ENCODE measurements around the gene NGFR.
"Not testable (repeated sequence)": the region's sequence is repeated elsewhere in the genome, so short reads cannot be mapped to it uniquely, and the experiment has no call there.

NGFR gene

DNA sequence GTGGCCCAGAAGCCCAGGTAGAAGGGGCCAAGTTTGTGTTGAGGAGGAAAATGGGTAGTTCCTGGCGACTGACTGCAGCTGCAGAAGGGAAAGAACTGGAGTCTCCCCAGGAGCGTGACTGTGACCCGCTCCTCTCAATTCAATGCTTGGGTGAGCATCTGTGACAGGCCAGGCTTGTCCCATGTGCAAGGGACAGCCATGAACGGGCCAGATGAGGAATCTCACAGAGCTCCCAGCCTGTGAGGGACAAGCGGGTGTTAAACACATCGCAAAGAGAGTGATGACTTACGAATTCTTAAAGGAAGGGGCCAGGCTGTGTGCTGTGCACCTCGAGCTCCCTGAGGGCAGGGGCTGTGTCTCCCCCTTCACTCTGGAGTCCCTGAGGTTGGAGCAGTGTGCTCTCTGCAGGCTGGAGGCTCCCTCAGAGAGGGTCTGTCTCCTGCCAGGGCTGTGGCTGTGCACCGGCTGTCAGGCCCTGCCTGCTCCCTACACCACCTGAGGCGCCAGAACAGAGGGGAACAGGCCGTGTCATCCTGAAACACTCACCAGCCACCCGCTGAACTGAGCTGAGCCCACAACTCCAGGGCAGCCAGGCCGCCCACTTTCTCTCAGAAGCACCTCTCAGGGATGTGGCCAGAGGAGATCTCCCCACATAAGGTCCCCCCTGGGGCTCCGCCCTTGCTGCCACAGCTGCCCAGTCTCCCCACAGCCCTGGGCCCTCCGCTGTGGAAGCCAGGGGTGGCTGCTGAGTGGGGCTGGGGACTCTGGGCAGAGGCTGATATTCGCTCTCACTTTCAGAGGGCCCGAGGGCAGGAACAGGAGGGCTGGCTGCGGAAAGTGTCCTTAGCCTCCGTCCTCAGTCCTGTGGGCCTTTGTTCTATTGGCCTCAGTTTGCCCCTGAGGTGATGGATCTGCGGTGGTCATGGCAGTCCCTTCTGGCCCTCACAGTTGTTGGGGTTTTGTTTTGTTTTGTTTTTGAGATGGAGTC, 54.9 kb downstream of the NGFR start:
- Histone ChIP-seq H3K27ac (ENCODE audit: low read depth, low read length) (no peak overlapping the region), H3K79me2 (ENCODE audit: control insufficient read depth, low read length) (no peaks in the 10 kb centered on the region), H3K27me3 (ENCODE audit: control insufficient read depth, low read length) (no peaks in the 10 kb centered on the region), H3K4me1 (ENCODE audit: control insufficient read depth, low read length) (peaks cover 6% of the 10 kb centered on the region), H3K9me2 (replicated peaks; ENCODE audit: control insufficient read depth, low read length) (no peaks in the 10 kb centered on the region), H3K36me3 (ENCODE audit: control insufficient read depth, low read length) (no peaks in the 10 kb centered on the region), H3F3A (ENCODE audit: control insufficient read depth, insufficient read depth) (no peaks in the 10 kb centered on the region), H3K9me3 (ENCODE audit: control insufficient read depth, insufficient read depth, low read length) (no peaks in the 10 kb centered on the region), H3K4me2 (ENCODE audit: low read length) (no peak overlapping the region), H3K4me3 (ENCODE audit: low read length) (no peak overlapping the region), H4K20me1 (ENCODE audit: control insufficient read depth, insufficient read depth, low read depth, low read length) (no peaks in the 10 kb centered on the region)
- no peak for TF ChIP-seq EZH2phosphoT487 (IDR thresholded peaks at IDR 0.05; ENCODE audit: borderline replicate concordance, low read length)

DNA sequence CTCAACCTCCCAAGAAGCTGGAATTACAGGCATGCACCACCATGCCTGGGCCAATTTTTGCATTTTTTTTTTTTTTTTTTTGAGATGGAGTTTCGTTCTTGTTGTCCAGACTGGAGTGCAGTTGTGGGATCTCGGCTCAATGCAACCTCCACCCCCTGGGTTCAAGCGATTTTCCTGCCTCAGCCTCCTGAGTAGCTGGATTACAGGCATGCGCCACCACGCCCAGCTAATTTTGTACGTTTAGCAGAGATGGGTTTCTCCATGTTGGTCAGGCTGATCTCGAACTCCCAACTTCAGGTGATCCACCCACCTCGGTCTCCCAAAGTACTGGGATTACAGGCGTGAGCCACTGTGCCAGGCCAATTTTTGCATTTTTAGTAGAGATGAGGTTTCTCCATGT, 55.7 kb downstream of the NGFR start:
- H3K79me2 ChIP-seq (ENCODE audit: control insufficient read depth, low read length); H3K9me2 ChIP-seq (replicated peaks; ENCODE audit: control insufficient read depth, low read length); H3K9me3 ChIP-seq (ENCODE audit: control insufficient read depth, insufficient read depth, low read length); H3K4me1 ChIP-seq (ENCODE audit: control insufficient read depth, low read length); H3K27me3 ChIP-seq (ENCODE audit: control insufficient read depth, low read length); H3K27ac ChIP-seq (ENCODE audit: low read depth, low read length); H3K4me3 ChIP-seq (ENCODE audit: low read length); H3K4me2 ChIP-seq (ENCODE audit: low read length); H3K36me3 ChIP-seq (ENCODE audit: control insufficient read depth, low read length); H3F3A ChIP-seq (ENCODE audit: control insufficient read depth, insufficient read depth); H4K20me1 ChIP-seq (ENCODE audit: control insufficient read depth, insufficient read depth, low read depth, low read length): not testable (repeated sequence)

DNA sequence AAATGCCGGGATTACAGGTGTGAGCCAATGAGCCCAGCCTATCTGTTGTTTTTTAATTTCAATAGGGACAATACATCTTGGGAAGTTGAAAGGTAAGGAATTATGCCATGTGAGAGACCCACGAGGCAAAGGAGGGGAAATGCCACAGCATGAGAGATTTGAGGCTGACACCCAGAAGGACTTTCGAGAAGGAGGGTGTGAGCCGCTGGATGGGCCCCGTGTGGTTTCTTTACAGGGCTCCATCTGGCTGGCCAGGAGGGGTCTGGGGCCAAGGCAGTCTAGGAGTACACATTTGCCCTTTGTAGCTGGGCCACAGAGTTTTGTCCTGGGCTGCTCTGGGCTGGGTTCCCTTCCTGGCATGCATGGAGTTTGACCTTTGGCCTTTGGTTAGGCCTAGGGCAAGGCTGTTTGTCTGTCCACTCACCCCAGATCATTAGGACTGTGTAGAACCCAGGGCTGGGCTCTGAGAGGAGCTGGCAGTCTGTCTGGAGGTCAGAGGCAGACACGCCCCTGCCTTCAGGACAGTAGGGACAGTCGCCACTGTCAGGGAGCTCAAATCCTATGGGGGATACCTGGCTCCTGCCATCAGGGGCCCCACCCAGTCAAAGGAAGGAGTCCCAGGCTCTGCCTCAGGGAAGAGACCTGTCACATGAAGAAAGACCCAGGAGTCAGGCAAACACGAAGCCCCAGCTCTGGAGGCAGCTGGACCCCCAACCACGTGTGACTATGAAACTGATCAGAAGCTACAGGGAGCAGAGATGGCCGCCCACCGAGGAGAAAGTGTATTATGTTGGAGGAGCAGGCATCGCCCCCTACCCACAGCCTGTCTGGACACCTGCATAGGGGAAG, 56.4 kb downstream of the NGFR start:
- no peak overlapping the region for H3K4me3 ChIP-seq (ENCODE audit: low read length)
- H3K9me3 ChIP-seq (ENCODE audit: control insufficient read depth, insufficient read depth, low read length) = no peaks in the 10 kb centered on the region
- no peaks in the 10 kb centered on the region for H3F3A ChIP-seq (ENCODE audit: control insufficient read depth, insufficient read depth)
- no peaks in the 10 kb centered on the region for H3K79me2 ChIP-seq (ENCODE audit: control insufficient read depth, low read length)
- no peaks in the 10 kb centered on the region for H4K20me1 ChIP-seq (ENCODE audit: control insufficient read depth, insufficient read depth, low read depth, low read length)
- peaks cover 10% of the 10 kb centered on the region for H3K4me1 ChIP-seq (ENCODE audit: control insufficient read depth, low read length)
- TF ChIP-seq EZH2phosphoT487 (IDR thresholded peaks at IDR 0.05; ENCODE audit: borderline replicate concordance, low read length) (no peak), CTCF (IDR thresholded peaks at IDR 0.05; ENCODE audit: low read depth, low read length, poor library complexity, severe bottlenecking) (no peak)
- H3K36me3 ChIP-seq (ENCODE audit: control insufficient read depth, low read length) = no peaks in the 10 kb centered on the region
- no peaks in the 10 kb centered on the region for H3K27me3 ChIP-seq (ENCODE audit: control insufficient read depth, low read length)
- no peak overlapping the region for H3K27ac ChIP-seq (ENCODE audit: low read depth, low read length)
- H3K9me2 ChIP-seq (replicated peaks; ENCODE audit: control insufficient read depth, low read length) = no peaks in the 10 kb centered on the region
- no peak overlapping the region for H3K4me2 ChIP-seq (ENCODE audit: low read length)

DNA sequence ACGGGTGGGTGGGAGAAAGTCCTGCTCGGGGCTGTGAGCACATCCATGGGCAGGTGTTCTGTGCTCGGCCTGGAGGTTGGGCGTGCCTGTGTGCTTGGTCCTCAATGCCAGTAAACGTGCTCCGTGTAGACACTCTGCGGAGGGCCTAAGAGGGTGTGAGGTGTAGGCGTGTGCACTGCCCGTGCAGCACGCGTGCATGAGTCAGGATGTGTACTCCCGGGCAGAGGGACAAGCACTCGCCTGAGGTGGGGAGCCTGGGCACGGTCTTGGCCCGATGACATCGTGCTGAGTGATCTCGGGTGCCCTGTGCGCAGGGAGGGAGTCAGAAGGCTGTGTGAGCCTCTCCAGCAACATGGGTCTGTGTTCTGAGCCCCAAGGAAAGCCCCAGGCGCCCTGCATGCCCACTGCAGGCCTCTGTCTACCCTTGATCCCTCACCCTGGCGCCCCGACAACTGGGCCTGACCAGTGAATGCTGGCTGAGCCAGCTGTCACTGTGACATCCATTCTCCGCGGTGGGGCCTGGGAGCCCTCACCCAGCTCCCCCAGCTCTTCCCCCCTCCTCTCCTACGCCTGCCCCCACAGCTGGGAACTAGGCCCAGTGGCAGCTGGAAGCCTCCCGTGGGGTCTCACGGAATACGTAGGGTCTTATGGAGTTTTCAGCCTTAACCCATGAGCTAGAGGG, 57.1 kb downstream of the NGFR start:
- H3K27ac ChIP-seq (ENCODE audit: low read depth, low read length) = no peak overlapping the region
- TF ChIP-seq CTCF (IDR thresholded peaks at IDR 0.05; ENCODE audit: low read depth, low read length, poor library complexity, severe bottlenecking) (no peak), EZH2phosphoT487 (IDR thresholded peaks at IDR 0.05; ENCODE audit: borderline replicate concordance, low read length) (no peak)

More for the DNA sequence above, 57.1 kb downstream of the NGFR start:
- Histone ChIP-seq H3K4me2 (ENCODE audit: low read length) (no peak overlapping the region), H3K27me3 (ENCODE audit: control insufficient read depth, low read length) (no peaks in the 10 kb centered on the region), H3K36me3 (ENCODE audit: control insufficient read depth, low read length) (no peaks in the 10 kb centered on the region), H4K20me1 (ENCODE audit: control insufficient read depth, insufficient read depth, low read depth, low read length) (no peaks in the 10 kb centered on the region), H3K9me3 (ENCODE audit: control insufficient read depth, insufficient read depth, low read length) (no peaks in the 10 kb centered on the region), H3F3A (ENCODE audit: control insufficient read depth, insufficient read depth) (0 out of 2 replicates have a peak, but pooled peaks cover 2% of the 10 kb centered on the region), H3K9me2 (replicated peaks; ENCODE audit: control insufficient read depth, low read length) (no peaks in the 10 kb centered on the region), H3K79me2 (ENCODE audit: control insufficient read depth, low read length) (no peaks in the 10 kb centered on the region), H3K4me3 (ENCODE audit: low read length) (no peak overlapping the region), H3K4me1 (ENCODE audit: control insufficient read depth, low read length) (peaks cover 10% of the 10 kb centered on the region)
